Calu3 (cell line): ENCODE results near the gene CCDC69. TPM values are rescaled to one million over a fixed set of nuclear protein-coding genes. Genes with fewer than 3 reads are reported as not detected.

Source experiments
- BruUV-seq: library from RNA; stranded (reverse); fragments of 400-500 nt; replicated peaks from 2 replicates; lab custom pipeline; 2021; lab: Mats Ljungman, UMichigan
- CTCF ChIA-PET: fragments of 300-600 bp; sonication (Branson Sonifier 250); formaldehyde crosslinking; loops from one replicate; lab custom pipeline; 2022; ENCODE audit warnings: antibody characterized with exemption; lab: Charles Lee
- DNase-seq: peaks from one replicate; pipeline ENCODE4 v3.0.0; 2022
- H3K27ac Mint-ChIP-seq: one replicate; pipeline ENCODE4 v1.8.0; 2022; ENCODE audit warnings: mixed read lengths; ENCODE audit not compliant: unreplicated experiment
- H3K27me3 Mint-ChIP-seq: one replicate; pipeline ENCODE4 v1.8.0; 2022; ENCODE audit warnings: mixed read lengths; ENCODE audit not compliant: unreplicated experiment
- H3K36me3 Mint-ChIP-seq: one replicate; pipeline ENCODE4 v1.8.0; 2022; ENCODE audit warnings: mild to moderate bottlenecking, moderate library complexity, mixed read lengths; ENCODE audit not compliant: insufficient read depth, unreplicated experiment
- H3K4me1 Mint-ChIP-seq: one replicate; pipeline ENCODE4 v1.8.0; 2022; ENCODE audit warnings: mild to moderate bottlenecking, low read depth, mixed read lengths; ENCODE audit not compliant: unreplicated experiment
- H3K4me3 Mint-ChIP-seq: one replicate; pipeline ENCODE4 v1.8.0; 2022; ENCODE audit warnings: mild to moderate bottlenecking, low read depth, moderate library complexity, mixed read lengths; ENCODE audit not compliant: unreplicated experiment
- H3K9me3 Mint-ChIP-seq: one replicate; pipeline ENCODE4 v1.8.0; 2022; ENCODE audit warnings: low read depth, mixed read lengths; ENCODE audit not compliant: unreplicated experiment
- CTCF ChIP-seq: fragments of 200-600 bp; IDR thresholded peaks from one replicate; pipeline ENCODE4 v1.8.0; 2022; ENCODE audit warnings: antibody characterized with exemption; ENCODE audit not compliant: unreplicated experiment
- intact Hi-C: fragments of 100-400 bp; cut with micrococcal nuclease; formaldehyde crosslinking; loops from one replicate; pipeline ENCODE4 v1.10.0; 2022; ENCODE audit not compliant: unreplicated experiment
- total RNA-seq: library from RNA; stranded (reverse); gene quantifications from 2 replicates; pipeline ENCODE4 v1.2.3, GENCODE V29; 2022

The CCDC69 gene
- total RNA-seq, 1 experiment from 2014 or later, result 1.0 TPM

GRCh38 chr5:151167022-151167421, 56.9 kb downstream of the CCDC69 start:
- intact Hi-C loops, result loop anchor here (10.0 kb wide), 2 partner anchors 128 to 282 kb away; no protein-coding TSS in a partner anchor
- BruUV-seq, result no TSS peak
- no peak overlapping the region for H3K27ac Mint-ChIP-seq

GRCh38 chr5:151164687-151165392, 59.1 kb downstream of the CCDC69 start:
- no TSS peak for BruUV-seq
- DNase-seq, result peak; percentile 85
- H3K4me1 Mint-ChIP-seq, result no peaks in the 10 kb centered on the region
- CTCF ChIA-PET, result interaction anchor here (0.6 to 4.1 kb wide), 17 partner anchors 8 to 487 kb away, joined by 3 to 106 read pairs (median 5); partner anchors contain the start of gene GM2A
- TF ChIP-seq CTCF, result peak; percentile 93
- no peaks in the 10 kb centered on the region for H3K9me3 Mint-ChIP-seq
- peaks cover 7% of the 10 kb centered on the region for H3K27me3 Mint-ChIP-seq
- H3K27ac Mint-ChIP-seq, result no peak overlapping the region
- H3K4me3 Mint-ChIP-seq, result no peak overlapping the region
- intact Hi-C loops, result loop anchor here (1.0 to 10.0 kb wide), 6 partner anchors 39 to 364 kb away; no protein-coding TSS in a partner anchor
- H3K36me3 Mint-ChIP-seq, result no peaks in the 10 kb centered on the region

More at GRCh38 chr5:151167022-151167421, 56.9 kb downstream of the CCDC69 start:
- peaks cover 29% of the 10 kb centered on the region for H3K27me3 Mint-ChIP-seq
- CTCF ChIA-PET, result interaction anchor here (1.3 kb wide), 1 partner anchor 17 kb away, joined by 5 read pairs; no protein-coding TSS in a partner anchor
- no peak for TF ChIP-seq CTCF
- no peaks in the 10 kb centered on the region for H3K4me1 Mint-ChIP-seq
- no peak for DNase-seq
- no peaks in the 10 kb centered on the region for H3K36me3 Mint-ChIP-seq
- no peaks in the 10 kb centered on the region for H3K9me3 Mint-ChIP-seq
- no peak overlapping the region for H3K4me3 Mint-ChIP-seq

GRCh38 chr5:151162776-151163175, 61.1 kb downstream of the CCDC69 start:
- Mint-ChIP-seq H3K4me1 (peaks cover 9% of the 10 kb centered on the region), H3K36me3 (peaks cover 3% of the 10 kb centered on the region), H3K27ac (no peak overlapping the region), H3K9me3 (no peaks in the 10 kb centered on the region), H3K4me3 (no peak overlapping the region), H3K27me3 (peaks cover 10% of the 10 kb centered on the region)
- BruUV-seq, result no TSS peak
- intact Hi-C loops, result loop anchor here (10.0 kb wide), 2 partner anchors 132 to 278 kb away; no protein-coding TSS in a partner anchor
- no peak for TF ChIP-seq CTCF
- CTCF ChIA-PET, result interaction anchor here (0.8 to 4.1 kb wide), 2 partner anchors 37 to 160 kb away, joined by 8 to 106 read pairs; no protein-coding TSS in a partner anchor
- DNase-seq, result no peak

- TF ChIP-seq CTCF, result no peak
- Mint-ChIP-seq H3K36me3 (peaks cover 12% of the 10 kb centered on the region), H3K4me1 (peaks cover 10% of the 10 kb centered on the region), H3K27me3 (peaks cover 13% of the 10 kb centered on the region), H3K27ac (no peak overlapping the region), H3K9me3 (no peaks in the 10 kb centered on the region), H3K4me3 (no peak overlapping the region)
- BruUV-seq, result no TSS peak
- intact Hi-C loops, result loop anchor here (10.0 kb wide), 2 partner anchors 135 to 275 kb away; no protein-coding TSS in a partner anchor
- CTCF ChIA-PET, result no interaction called here
- no peak for DNase-seq
Measured at GRCh38 chr5:151159649-151160373, 64.1 kb downstream of the CCDC69 start.
